HCT116 (cell line): ENCODE measurements around the gene BRCA2.

Source experiments
- CEBPB ChIP-seq: IDR thresholded peaks from 2 replicates; pipeline ENCODE4 v1.6.1; 2012; ENCODE audit warnings: low read depth
- CTCF ChIP-seq, 3 experiments: fragments of 200-600 bp in 1 of 3; sonication (generic) in 1 of 3; IDR thresholded peaks in 2 of 3; conservative IDR thresholded peaks in 1 of 3; 2 replicates each; pipeline ENCODE4 v1.5.1; 2012 to 2017; ENCODE audit warnings: low read depth in 2 of 3, low read length in 2 of 3, antibody characterized with exemption in 1 of 3, borderline replicate concordance in 1 of 3, control low read depth in 1 of 3, mild to moderate bottlenecking in 1 of 3, mixed read lengths in 1 of 3, mixed run types in 1 of 3, moderate library complexity in 1 of 3; ENCODE audit not compliant: insufficient read depth in 1 of 3
- EZH2 ChIP-seq: fragments of 200-600 bp; sonication (generic); IDR thresholded peaks from 2 replicates; pipeline ENCODE4 v1.6.1; 2017; ENCODE audit warnings: antibody characterized with exemption, mixed run types
- EZH2phosphoT487 ChIP-seq: fragments of 200-600 bp; IDR thresholded peaks from 2 replicates; pipeline ENCODE4 v1.6.1; 2018; ENCODE audit warnings: antibody characterized with exemption, borderline replicate concordance
- FOSL1 ChIP-seq: IDR thresholded peaks from 2 replicates; pipeline ENCODE4 v1.6.1; 2012; ENCODE audit warnings: low read depth
- MAX ChIP-seq: IDR thresholded peaks from 2 replicates; pipeline ENCODE4 v1.6.1; 2012
- POLR2A ChIP-seq: IDR thresholded peaks from 2 replicates; pipeline ENCODE4 v1.7.0; 2011; ENCODE audit warnings: borderline replicate concordance; ENCODE audit not compliant: insufficient read depth, insufficient read length; ENCODE audit errors: extremely low read depth
- POLR2AphosphoS5 ChIP-seq: IDR thresholded peaks from 2 replicates; pipeline ENCODE4 v1.6.1; 2011; ENCODE audit warnings: mild to moderate bottlenecking, low read depth, low read length, moderate library complexity
- RAD21 ChIP-seq: IDR thresholded peaks from 2 replicates; pipeline ENCODE4 v1.6.1; 2012; ENCODE audit warnings: low read depth, mild to moderate bottlenecking
- SIN3A ChIP-seq: IDR thresholded peaks from 2 replicates; pipeline ENCODE4 v1.6.1; 2012; ENCODE audit warnings: low read depth
- ZNF274 ChIP-seq: fragments of 200-500 bp; sonication (Bioruptor generic); IDR thresholded peaks from 2 replicates; pipeline ENCODE4 v1.6.1; 2014; ENCODE audit warnings: mild to moderate bottlenecking, low read depth, low read length, inconsistent platforms
- TF ChIP-seq, protein P1 (sequence below): IDR thresholded peaks from 2 replicates; pipeline ENCODE4 v1.6.1; 2012

GRCh38 chr13:32334671-32335070, 19.4 kb downstream of the BRCA2 start:
- TF ChIP-seq CTCF (IDR thresholded peaks at IDR 0.05 in 2 of 3, conservative IDR thresholded peaks at IDR 0.05 in 1 of 3; ENCODE audit: borderline replicate concordance in 1 of 3, insufficient read depth in 1 of 3, low read depth in 2 of 3, low read length in 2 of 3) (no peak), POLR2A (no peak), EZH2phosphoT487 (no peak), POLR2AphosphoS5 (no peak), FOSL1 (no peak), CEBPB (no peak), EZH2 (no peak), ZNF274 (no peak), MAX (no peak), SIN3A (no peak), RAD21 (no peak)
- TF ChIP-seq, protein P1, sequence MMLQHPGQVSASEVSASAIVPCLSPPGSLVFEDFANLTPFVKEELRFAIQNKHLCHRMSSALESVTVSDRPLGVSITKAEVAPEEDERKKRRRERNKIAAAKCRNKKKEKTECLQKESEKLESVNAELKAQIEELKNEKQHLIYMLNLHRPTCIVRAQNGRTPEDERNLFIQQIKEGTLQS, result no peak
